GM19452 (cell line): ENCODE measurements around the gene COL7A1.

Source experiments
- ATAC-seq: cut with Tn5 transposase; IDR thresholded peaks from one replicate; pipeline ENCODE4 v1.9.1; 2021; ENCODE audit not compliant: unreplicated experiment

Gene COL7A1

DNA sequence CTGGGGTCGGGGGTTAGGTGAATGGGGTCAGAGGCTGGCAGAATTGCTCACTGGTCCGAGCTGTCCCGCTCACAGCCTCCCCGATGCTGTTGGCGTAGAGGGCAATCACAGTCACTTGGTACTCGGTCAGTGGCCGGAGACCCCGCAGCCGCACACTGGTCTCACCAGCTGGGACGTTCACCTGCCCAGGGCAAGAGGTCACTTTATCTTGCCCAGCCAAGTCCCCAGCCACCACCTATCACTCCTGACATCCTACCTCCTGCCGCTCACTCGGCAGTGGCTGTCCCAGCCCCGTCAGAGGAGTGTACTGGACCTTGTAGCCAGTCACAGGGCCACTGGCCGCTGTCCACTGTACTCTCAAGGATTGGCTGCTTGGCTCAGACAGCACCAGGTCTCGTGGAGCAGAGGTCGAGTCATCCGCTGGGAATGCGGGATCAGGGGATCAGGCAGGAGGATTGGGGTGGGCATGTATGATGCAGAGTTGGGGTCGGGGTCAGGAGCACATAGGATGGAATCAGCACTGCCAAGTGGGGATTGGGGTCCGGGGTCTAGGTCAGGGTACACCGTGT is 2.5 kb downstream of the COL7A1 start:
- no peak for ATAC-seq

DNA sequence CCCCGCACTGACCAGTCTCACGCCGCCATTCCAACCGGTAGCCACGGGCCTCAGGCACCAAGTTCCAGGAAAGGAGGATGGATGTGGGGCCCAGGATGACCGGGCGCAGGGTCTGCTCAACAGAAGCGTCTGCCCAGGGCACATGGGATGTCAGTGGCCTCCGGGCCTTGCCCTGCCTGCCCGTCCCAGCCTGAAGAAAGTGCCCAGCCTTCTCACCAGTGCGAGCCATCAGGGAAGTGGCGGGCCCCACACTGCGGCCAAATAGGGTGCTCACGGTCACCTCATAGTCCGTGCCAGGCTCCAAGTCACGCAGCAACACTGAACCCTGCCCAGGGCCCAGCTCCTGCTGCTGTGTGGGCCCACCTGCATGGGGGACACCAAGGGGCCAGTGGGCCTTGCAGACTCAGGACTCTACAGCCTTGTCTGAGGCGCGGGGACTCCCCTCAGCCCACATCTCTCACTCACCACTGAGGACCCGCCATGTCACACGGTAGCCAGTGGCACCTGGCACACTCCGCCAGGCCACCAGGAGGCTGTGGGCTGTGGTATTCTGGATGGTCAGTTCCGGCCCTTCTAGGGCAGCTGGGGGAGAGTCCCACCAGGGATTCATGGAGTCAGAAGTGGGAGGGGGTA is 3.1 kb downstream of the COL7A1 start:
- ATAC-seq = no peak

GRCh38 chr3:48591436-48591835 is 3.7 kb downstream of the COL7A1 start:
- no peak for ATAC-seq

- ATAC-seq = no peak
These were observed 6.9 kb downstream of the COL7A1 start for GRCh38 chr3:48588230-48588629.

GRCh38 chr3:48587686-48588085 is 7.4 kb downstream of the COL7A1 start:
- no peak for ATAC-seq

DNA sequence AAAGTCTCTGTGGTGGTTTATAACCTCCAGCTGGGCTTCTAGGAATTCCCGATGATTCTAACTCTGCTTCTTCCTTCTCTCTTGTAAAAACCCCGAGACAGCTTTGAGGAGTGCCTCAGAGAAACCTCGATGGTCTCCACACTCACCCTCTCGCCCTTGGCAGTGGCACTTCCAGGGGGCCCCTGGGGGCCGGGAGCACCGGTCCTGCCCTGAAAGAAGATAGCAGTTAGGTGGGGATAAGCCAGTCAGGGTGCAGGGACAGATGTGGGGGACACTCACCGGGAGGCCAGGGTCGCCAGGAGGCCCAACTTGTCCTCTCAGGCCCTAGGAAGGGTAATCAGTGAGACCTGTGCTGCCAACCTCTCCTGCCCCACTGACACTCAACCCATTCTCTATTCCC is 9.7 kb downstream of the COL7A1 start:
- ATAC-seq = no peak

DNA sequence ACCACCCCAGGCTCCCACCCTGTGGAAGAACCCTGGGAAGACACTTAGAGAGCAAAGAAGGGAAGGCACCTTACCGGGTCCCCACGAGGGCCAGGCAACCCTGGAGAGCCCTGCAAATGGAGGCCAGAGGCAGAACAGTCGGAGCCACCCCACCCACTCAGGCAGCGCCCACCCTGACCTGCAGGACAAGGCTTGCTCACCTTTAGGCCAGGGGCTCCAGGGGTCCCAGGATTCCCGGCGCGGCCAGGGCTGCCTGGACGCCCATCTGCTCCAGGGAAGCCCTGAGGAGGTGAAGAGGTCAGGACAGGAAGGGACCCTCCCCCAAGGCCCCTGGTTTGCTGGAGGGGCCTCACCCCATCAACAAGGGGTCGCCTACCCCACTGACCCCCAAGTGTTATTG is 10.3 kb downstream of the COL7A1 start:
- ATAC-seq = no peak

- ATAC-seq = no peak
These were observed 13.3 kb downstream of the COL7A1 start for GRCh38 chr3:48581621-48582481.

DNA sequence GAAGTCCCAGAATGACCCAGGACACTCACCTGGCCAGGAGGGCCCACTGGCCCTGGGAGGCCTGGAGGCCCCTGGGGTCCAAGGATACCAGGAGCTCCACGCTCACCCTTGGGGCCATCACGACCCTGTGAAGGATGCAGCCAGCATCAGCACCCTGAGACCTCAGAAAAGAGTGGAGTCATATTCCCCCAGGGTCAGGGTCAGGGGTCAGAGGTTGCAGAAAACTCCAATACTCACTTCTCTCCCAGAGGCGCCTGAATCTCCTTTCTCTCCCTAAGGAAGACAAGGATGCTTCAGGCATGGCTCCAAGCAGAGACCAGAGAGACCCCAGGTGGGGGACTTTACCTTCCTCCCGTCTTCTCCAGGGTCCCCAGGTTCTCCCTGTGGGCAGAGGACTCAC is 18.5 kb downstream of the COL7A1 start:
- no peak for ATAC-seq

DNA sequence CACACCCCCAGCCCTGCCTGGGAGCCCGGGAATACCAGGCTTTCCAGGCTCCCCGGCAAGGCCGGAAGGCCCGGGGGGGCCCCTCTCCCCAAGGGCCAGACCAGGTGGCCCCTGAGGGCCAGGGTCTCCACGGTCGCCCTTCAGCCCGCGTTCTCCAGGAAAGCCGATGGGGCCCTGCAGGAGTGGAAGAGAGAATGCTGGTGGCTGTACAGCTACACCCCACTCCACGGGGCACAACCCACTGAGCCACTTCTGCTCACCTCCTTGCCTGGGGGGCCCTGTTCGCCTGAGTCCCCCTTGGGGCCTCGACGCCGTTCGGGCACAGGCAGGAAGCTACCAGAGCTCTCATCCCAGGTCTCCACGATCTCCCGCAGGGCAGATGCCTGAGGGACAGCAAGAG is 19.8 kb downstream of the COL7A1 start:
- ATAC-seq = no peak

DNA sequence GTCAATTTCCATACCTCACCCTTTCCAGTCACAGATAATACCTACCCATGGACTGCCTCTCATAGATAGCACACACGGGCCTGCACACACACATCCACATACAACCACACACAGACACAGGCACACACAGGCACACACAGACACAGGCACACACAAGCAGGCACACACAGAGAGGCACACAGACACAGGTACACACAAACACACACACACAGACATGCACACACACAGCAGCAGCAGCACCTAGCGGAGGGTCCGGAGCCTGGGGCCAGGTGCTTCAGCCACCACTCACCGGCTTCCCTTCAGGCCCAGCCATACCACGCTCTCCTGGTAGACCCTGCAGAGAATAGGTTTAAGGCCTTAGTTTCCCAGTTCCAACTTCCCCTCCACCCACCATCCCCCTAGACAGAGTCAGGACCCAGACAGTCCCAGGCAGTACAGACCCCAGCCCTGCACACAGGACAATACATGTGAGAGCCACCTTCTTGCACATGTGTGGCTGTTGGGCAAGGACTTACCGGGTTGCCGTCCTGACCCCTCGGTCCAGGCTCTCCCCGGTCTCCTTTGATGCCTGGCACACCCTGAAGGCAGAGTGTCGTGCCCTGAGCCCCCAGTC is 21.1 kb downstream of the COL7A1 start:
- ATAC-seq = no peak

DNA sequence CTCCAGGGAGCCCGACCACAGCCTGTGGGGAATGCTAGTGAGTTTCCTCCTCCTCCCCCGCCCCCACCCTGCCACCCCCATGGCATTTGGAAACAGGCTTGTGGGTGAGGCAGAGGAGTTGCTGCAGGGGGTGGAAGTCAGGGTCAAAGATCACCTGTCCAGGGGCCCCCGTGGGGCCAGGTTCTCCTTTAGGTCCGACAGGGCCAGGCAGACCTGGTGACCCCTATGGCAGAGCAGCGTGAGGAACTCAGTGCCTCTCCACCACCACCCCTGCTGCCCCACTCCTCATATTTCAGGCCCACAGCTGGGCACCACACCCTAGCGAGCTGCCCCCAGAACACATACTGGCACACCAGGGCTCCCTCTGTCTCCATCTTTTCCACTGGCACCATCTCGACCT is 22.6 kb downstream of the COL7A1 start:
- ATAC-seq = no peak

- ATAC-seq = no peak
These were observed 23.2 kb downstream of the COL7A1 start for GRCh38 chr3:48571938-48572337.

DNA sequence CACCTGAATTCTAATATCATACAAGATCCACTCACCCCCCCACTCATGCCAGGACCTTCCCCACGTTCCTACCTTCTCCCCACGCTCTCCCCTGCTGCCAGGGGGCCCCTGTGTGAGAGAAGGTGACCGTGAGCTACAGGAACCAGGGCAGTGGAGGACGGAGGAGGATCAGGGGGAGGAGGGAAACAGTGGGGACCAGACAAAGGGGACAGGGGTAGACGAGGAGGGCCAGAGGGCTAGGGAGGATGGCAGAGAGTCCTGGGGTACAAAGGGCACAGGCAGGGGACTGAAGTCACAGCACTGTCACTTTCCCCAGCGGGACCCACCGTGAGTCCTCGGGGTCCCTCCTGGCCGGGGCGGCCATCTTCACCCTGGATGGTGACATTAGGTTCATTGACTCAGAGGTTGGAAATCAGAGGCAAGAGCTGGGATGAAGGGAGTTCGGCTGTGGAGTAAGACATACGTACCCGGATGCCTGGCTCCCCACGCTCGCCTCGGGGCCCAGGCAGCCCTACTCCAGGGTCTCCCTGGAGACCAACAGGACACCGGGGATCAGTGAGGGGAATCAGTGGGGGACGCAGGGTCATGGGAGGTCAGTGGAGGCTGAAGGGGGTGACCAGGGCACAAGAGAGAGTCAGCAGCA is 25.2 kb downstream of the COL7A1 start:
- ATAC-seq = no peak

DNA sequence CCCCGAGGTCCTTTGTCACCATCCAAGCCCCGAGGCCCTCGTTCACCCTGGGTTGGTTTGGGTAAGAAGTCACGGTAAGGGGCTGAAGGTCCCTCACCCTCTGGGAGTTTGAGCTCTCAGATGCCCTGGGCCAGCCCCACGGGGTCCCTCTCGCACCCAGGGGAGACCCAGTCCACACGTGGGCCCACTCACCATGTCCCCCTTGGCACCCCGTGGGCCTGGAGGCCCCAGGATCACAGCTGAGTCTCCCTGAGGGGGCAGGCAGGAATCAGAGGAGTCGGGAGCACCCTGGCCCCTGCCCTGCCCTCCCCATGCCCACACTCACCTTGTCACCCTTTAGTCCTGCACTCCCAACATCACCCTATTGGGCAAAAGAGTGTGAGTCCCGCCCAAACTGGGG is 25.7 kb downstream of the COL7A1 start:
- no peak for ATAC-seq

DNA sequence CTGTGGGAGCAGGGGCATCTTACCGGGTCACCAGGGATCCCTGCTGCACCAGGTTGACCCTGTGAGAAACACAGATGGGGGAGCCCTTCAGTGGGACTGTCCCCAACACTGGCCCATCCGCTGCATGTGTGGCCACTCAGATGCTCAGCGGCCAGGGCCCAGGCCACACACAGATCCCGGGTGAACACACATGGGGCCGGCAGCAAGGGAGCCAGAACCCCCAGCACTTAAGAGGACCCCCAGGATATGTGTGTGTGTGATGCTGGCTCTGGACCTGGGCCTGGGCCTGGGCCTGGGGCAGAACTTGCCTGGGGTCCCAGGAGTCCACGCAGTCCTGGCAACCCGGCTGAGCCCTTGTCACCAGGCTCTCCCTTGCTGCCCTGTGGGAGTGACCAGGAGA is 26.7 kb downstream of the COL7A1 start:
- no peak for ATAC-seq

GRCh38 chr3:48567500-48567899 is 27.6 kb downstream of the COL7A1 start:
- ATAC-seq = no peak

DNA sequence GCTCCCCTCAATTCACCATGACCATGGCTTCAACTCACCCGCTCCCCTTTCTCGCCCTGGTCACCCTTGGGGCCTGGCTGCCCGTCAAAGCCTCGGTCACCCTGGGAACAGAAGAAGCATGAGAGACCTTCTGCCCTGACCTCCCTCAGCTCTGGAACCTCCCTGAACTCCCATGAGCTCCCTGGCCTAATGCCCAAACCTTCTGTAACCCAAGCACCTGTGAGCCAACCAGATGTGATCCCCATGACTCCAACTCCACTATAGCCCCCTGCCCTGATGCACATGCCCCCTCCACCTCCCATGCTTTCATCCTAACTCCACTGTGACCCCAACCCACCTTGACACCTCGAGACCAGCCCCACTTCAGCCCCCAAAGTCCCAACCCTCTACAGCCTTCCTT is 28.0 kb downstream of the COL7A1 start:
- no peak for ATAC-seq

DNA sequence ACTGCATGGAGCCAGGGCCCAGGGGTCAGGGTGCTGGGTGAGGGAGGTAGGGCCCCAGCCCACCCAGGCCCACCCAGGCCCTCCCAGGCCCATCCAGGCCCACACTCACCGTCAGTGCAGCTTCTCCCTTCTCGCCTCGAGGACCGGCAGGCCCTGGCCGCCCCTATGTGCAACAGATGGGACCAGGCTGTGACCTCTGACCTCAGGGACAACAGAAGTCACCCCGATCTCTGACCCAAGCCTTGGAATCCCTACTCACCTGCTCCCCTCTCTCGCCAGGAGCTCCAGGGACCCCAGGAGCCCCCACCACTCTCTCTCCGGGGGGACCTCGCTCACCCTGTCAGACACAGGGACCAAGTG is 28.7 kb downstream of the COL7A1 start:
- no peak for ATAC-seq

GRCh38 chr3:48565591-48566400 is 29.3 kb downstream of the COL7A1 start:
- no peak for ATAC-seq

DNA sequence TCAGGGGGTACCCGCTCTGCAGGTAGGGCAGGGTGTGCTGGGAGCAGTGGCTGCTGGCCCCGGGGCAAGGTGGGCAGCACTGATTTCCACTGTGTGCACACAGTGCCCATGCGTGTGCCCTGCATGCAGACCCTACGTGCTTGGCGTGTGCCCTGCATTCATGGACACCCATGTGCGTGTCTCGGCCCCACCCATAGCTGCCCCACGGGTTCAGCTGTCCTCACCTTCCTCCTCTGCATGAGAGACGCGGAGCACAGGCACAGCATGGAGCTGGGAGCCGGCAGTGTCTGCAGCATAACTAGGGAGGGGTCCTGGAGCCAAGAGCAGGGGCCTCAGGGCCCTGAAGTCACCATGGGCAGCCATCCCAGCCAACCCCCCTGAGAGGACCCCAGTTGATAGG is 29.9 kb downstream of the COL7A1 start:
- no peak for ATAC-seq
